HG03342 (cell line): ENCODE results near the gene HPS1.

Experiments used
- ATAC-seq: cut with Tn5 transposase; IDR thresholded peaks from one replicate; pipeline ENCODE4 v1.9.1; 2021; ENCODE audit warnings: mild to moderate bottlenecking, moderate library complexity; ENCODE audit not compliant: unreplicated experiment

Gene HPS1

GRCh38 chr10:98370831-98371820, 75.6 kb downstream of the HPS1 start:
- no peak for ATAC-seq

DNA sequence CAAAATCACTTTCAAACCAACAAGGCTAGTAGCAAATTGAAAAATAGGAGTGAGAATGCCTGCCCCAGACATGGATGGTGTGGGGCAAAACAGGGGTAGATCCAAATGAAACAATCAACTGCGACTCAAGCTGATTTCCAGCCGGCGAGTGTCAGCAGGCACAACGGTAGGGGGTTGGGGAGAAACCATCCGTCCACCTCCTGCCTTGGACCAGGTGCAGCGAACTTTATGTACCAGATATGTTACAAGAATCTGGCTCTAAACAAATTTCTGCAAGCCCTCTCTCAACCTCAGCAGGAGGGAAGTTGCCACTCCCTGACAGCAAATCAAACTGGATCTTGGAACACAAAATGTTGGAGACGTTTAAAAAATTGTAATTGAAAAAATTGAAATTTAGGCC, 76.9 kb downstream of the HPS1 start:
- no peak for ATAC-seq

GRCh38 chr10:98368644-98369043, 78.1 kb downstream of the HPS1 start:
- ATAC-seq, result no peak

- ATAC-seq, result no peak
These were observed 78.9 kb downstream of the HPS1 start for GRCh38 chr10:98367604-98368451.
